ENCODE results near the gene KRTAP29-1.
"Not testable (repeated sequence)": the region's sequence is repeated elsewhere in the genome, so short reads cannot be mapped to it uniquely, and the experiment has no call there.

Gene KRTAP29-1

GRCh38 chr17:41298458-41299135 lies 4.1 kb downstream of the KRTAP29-1 start:
- DNase-seq (ENCODE audit: low read depth in 2 of 2): no peak

- DNase-seq (ENCODE audit: low read depth in 2 of 2): no peak
Measured at GRCh38 chr17:41296846-41297245, 5.8 kb downstream of the KRTAP29-1 start.

- DNase-seq (ENCODE audit: low read depth in 2 of 2): no peak
Measured at GRCh38 chr17:41294016-41294415, 8.6 kb downstream of the KRTAP29-1 start.

- no peak for DNase-seq (ENCODE audit: low read depth in 2 of 2)
Measured at GRCh38 chr17:41287050-41287449, 15.6 kb downstream of the KRTAP29-1 start.

DNA sequence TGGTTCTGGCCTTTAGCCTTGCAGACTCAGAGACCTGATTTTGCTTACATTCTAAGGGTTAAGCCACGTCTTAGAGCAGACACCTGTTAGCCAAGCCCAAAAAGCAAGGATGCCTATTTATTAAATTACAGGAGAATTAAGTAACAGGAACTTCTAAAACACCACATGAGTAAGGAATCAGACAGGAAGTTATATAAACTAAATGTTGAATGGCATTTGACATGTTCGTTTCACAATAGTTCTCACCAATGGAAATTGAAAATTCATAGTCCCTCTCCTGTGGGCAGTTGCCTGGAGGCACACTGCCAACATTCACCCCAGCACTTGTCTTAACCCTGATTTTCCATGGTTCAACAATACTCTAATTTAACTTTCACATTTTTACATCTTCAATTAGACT lies 18.1 kb downstream of the KRTAP29-1 start:
- DNase-seq (ENCODE audit: low read depth in 2 of 2): no peak

- DNase-seq (ENCODE audit: low read depth in 2 of 2): no peak
Measured at GRCh38 chr17:41284043-41284442, 18.6 kb downstream of the KRTAP29-1 start.

DNA sequence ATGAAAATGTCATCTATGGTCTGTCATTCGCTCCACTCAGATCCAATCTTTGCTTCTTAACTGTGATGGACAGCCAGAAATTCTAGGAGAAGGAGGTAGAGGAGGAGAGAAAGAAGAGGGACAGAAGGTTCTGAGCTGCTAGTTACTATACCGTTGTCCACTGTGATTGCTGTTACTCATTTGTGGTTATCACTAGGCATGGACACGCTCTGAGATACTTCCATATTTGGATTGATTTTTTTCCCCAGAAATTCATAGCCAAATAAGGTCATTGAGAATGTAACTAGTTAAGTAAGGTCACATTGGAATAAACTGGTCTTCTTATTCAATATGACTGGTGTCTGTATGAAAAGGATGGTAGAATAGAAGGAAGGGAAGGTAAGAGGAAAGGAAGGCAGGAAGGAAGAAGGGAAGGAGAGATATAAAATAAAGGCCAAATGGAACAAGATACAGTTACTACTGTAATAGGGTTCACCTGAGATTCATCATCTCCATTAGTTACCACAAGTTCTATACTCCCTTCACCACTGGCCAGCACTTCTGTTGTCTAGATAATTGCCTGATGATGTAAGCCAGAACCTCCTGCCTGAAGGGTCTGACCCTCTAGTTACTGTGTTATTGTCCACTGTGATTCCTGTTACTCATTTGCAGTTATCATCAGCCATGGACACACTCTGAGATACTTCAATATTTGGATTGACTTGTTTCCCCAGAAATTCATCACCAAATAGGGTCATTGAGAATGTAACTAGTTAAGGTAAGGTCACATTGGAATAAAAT lies 24.3 kb downstream of the KRTAP29-1 start:
- DNase-seq (ENCODE audit: low read depth in 2 of 2): no peak

DNA sequence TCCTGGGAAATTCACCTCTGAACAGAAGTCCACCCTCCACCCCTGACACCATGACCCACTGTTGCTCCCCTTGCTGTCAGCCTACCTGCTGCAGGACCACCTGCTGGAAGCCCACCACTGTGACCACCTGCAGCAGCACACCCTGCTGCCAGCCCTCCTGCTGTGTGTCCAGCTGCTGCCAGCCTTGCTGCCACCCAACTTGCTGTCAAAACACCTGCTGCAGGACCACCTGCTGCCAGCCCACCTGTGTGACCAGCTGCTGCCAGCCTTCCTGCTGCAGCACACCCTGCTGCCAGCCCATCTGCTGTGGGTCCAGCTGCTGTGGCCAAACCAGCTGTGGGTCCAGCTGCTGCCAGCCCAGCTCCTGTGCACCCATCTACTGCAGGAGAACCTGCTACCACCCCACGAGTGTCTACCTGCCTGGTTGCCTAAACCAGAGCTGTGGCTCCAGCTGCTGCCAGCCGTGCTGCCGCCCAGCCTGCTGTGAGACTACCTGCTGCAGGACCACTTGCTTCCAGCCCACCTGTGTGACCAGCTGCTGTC lies 26.9 kb downstream of the KRTAP29-1 start, which contains the start of gene KRTAP9-7:
Gene KRTAP9-7 (plus strand): TSS at position 51 of the 543 bp plus-strand sequence. CDS start 0 bp downstream, at position 51.
- DNase-seq (ENCODE audit: low read depth in 2 of 2): not testable (repeated sequence)

DNA sequence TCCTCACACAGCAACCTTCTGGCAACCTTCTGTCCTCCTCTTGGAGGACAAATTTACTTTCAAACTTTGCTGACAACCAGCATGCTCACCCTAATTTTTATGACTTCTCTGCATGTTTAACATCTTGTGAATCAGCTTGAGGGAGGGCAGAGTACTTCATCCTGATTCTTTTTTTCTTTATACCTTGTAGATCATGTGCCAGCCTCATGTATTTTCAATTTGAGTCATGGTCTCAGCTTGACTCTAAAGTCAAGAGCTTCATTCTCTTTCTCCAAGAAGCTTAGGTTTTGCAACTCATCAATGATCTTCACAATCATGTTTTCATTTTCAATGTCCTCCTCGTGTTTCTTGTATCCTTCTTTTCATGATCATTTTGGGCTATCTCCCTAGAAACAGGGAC lies 30.8 kb downstream of the KRTAP29-1 start:
- no peak for DNase-seq (ENCODE audit: low read depth in 2 of 2)

GRCh38 chr17:41271323-41271722 lies 31.3 kb downstream of the KRTAP29-1 start:
- not testable (repeated sequence) for DNase-seq (ENCODE audit: low read depth in 2 of 2)

DNA sequence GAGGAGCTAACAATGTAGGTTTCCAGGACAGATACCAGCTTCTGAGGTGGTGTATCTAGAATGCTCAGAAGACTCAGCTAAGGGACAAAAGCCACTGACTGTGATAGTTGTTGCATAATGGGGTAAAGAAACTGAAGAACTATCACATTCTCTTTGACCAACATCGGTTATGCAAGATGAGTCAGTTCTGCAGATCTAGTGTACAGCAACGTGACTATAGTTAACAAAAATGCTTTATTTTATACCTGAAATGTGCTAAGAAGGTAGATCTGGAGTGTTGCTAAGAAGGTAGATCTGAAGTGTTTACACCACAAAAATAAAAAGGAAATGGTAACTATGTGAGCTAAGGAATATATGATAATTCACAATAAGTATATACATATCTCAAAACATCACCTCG lies 34.9 kb downstream of the KRTAP29-1 start:
- no peak for DNase-seq (ENCODE audit: low read depth in 2 of 2)

DNA sequence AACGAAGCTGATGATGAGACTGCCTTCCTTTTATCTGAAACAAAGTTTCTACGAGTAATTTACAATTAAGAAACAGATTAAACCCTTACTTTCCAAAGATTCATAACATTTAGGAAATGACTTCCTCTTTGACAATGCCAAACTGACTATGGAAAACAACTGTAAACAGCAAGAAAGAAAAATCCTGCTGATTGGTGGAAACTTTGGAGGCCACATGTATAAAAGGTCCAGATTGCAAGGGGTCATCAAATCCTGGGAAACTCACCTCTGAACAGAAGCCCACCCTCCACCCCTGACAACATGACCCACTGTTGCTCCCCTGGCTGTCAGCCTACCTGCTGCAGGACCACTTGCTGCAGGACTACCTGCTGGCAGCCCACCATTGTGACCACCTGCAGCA lies 37.6 kb downstream of the KRTAP29-1 start, which contains the start of gene KRTAP9-6:
Gene KRTAP9-6 (plus strand): TSS at position 301 of the 400 bp plus-strand sequence. CDS start 0 bp downstream, at position 301.
- no peak for DNase-seq (ENCODE audit: low read depth in 2 of 2)

DNA sequence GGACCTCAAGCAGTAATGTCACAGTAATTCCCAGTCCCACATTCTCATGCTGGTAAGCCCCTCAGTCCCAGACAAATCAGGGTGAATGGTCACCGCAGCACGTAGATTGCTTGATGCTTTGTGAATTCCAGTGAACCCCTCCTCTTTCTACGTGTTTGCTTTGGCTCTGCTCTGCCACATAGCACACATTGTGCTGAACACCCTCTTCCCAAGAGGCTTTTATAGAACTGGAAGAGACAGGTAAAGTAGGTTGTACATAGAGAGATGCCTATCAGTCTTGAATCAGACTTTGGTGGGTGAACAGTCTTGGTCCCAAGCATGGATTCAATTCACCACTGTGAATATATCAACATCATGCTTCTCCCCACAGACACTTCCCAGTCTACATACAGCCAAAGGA lies 38.1 kb downstream of the KRTAP29-1 start:
- DNase-seq (ENCODE audit: low read depth in 2 of 2): no peak

GRCh38 chr17:41263212-41263611 lies 39.4 kb downstream of the KRTAP29-1 start:
- DNase-seq (ENCODE audit: low read depth in 2 of 2): no peak

GRCh38 chr17:41258406-41258805 lies 44.2 kb downstream of the KRTAP29-1 start:
- no peak for DNase-seq (ENCODE audit: low read depth in 2 of 2)

GRCh38 chr17:41256291-41256685 lies 46.4 kb downstream of the KRTAP29-1 start:
- DNase-seq (ENCODE audit: low read depth in 2 of 2): no peak

DNA sequence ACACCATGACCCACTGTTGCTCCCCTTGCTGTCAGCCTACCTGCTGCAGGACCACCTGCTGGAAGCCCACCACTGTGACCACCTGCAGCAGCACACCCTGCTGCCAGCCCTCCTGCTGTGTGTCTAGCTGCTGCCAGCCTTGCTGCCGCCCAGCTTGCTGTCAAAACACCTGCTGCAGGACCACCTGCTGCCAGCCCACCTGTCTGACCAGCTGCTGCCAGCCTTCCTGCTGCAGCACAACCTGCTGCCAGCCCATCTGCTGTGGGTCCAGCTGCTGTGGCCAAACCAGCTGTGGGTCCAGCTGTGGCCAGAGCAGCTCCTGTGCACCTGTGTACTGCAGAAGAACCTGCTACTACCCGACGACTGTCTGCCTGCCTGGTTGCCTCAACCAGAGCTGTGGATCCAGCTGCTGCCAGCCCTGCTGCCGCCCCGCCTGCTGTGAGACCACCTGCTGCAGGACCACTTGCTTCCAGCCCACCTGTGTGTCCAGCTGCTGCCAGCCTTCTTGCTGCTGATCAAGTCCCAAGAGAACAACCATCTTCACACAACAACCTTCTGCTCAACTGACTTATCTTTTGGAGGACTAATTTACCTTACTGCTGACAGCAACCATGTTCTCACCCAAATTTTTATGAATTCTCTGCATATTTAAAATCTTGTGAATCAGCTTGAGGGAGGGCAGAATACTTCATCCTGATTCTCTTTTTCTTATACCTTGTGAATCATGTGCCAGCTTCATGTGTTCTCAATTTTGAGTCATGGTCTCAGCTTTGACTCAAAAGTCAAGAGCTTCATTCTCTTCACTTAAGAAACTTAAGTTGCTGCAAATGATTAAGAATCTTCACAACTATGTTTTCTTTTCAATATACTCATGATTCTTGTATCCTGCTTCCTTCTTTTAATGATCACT lies 47.0 kb downstream of the KRTAP29-1 start, which contains the start of gene KRTAP9-9:
Gene KRTAP9-9 (plus strand): TSS at position 4 of the 910 bp plus-strand sequence.
- DNase-seq (ENCODE audit: low read depth in 2 of 2): not testable (repeated sequence)

- no peak for DNase-seq (ENCODE audit: low read depth in 2 of 2)
Measured at GRCh38 chr17:41254861-41255260, 47.8 kb downstream of the KRTAP29-1 start.
